ENCODE measurements around the gene SLC25A33.

Gene SLC25A33

GRCh38 chr1:9600861-9601834 lies 61.9 kb downstream of the SLC25A33 start:
- DNase-seq (ENCODE audit: low read depth) = no peak

GRCh38 chr1:9601942-9602793 lies 62.9 kb downstream of the SLC25A33 start:
- DNase-seq (ENCODE audit: low read depth) = no peak

- DNase-seq (ENCODE audit: low read depth) = no peak
Observed at GRCh38 chr1:9602794-9603167, 63.5 kb downstream of the SLC25A33 start.

- DNase-seq (ENCODE audit: low read depth) = no peak
Observed at GRCh38 chr1:9603307-9603706, 64.0 kb downstream of the SLC25A33 start.

GRCh38 chr1:9603766-9604753 lies 64.8 kb downstream of the SLC25A33 start:
- no peak for DNase-seq (ENCODE audit: low read depth)

GRCh38 chr1:9604836-9605235 lies 65.6 kb downstream of the SLC25A33 start:
- DNase-seq (ENCODE audit: low read depth) = no peak

- DNase-seq (ENCODE audit: low read depth) = no peak
Observed at GRCh38 chr1:9605946-9606455, 66.7 kb downstream of the SLC25A33 start.

GRCh38 chr1:9606458-9606857 lies 67.2 kb downstream of the SLC25A33 start:
- no peak for DNase-seq (ENCODE audit: low read depth)

- DNase-seq (ENCODE audit: low read depth) = no peak
Observed at GRCh38 chr1:9606948-9607347, 67.7 kb downstream of the SLC25A33 start.

GRCh38 chr1:9607352-9607751 lies 68.1 kb downstream of the SLC25A33 start:
- no peak for DNase-seq (ENCODE audit: low read depth)

- DNase-seq (ENCODE audit: low read depth) = no peak
Observed at GRCh38 chr1:9609998-9610397, 70.7 kb downstream of the SLC25A33 start.

- DNase-seq (ENCODE audit: low read depth) = no peak
Observed at GRCh38 chr1:9610548-9610947, 71.3 kb downstream of the SLC25A33 start.

- DNase-seq (ENCODE audit: low read depth) = no peak
Observed at GRCh38 chr1:9611716-9612115, 72.5 kb downstream of the SLC25A33 start.

GRCh38 chr1:9612162-9612845 lies 73.0 kb downstream of the SLC25A33 start:
- DNase-seq (ENCODE audit: low read depth) = no peak

GRCh38 chr1:9612871-9613624 lies 73.8 kb downstream of the SLC25A33 start:
- DNase-seq (ENCODE audit: low read depth) = no peak

- DNase-seq (ENCODE audit: low read depth) = no peak
Observed at GRCh38 chr1:9613625-9614299, 74.5 kb downstream of the SLC25A33 start.

GRCh38 chr1:9615316-9616063 lies 76.2 kb downstream of the SLC25A33 start:
- peak; percentile 8 for DNase-seq (ENCODE audit: low read depth)

- DNase-seq (ENCODE audit: low read depth) = no peak
Observed at GRCh38 chr1:9618909-9619679, 79.8 kb downstream of the SLC25A33 start.

Measured in GM04504 (cell line).